Mucosa of rectum (tissue), 2 donors: ENCODE results near the gene USP3.

Experiments
- H3K27ac ChIP-seq, 2 donors: one replicate each; pipeline ENCODE4 v1.7.0; 2013; ENCODE audit warnings: inconsistent platforms in 2 of 2, low read depth in 2 of 2, low read length in 2 of 2
- H3K27me3 ChIP-seq, 2 donors: one replicate each; pipeline ENCODE4 v1.7.0; 2013; ENCODE audit warnings: low read length in 2 of 2; ENCODE audit not compliant: control insufficient read depth in 2 of 2, insufficient read depth in 2 of 2
- H3K36me3 ChIP-seq, 2 donors: one replicate each; pipeline ENCODE4 v1.7.0; 2013; ENCODE audit warnings: low read length in 2 of 2; ENCODE audit not compliant: control insufficient read depth in 2 of 2, insufficient read depth in 2 of 2
- H3K4me1 ChIP-seq, 2 donors: one replicate each; pipeline ENCODE4 v1.7.0; 2013; ENCODE audit warnings: low read length in 2 of 2, mild to moderate bottlenecking in 1 of 2; ENCODE audit not compliant: control insufficient read depth in 2 of 2, insufficient read depth in 2 of 2
- H3K4me3 ChIP-seq, 2 donors: one replicate each; pipeline ENCODE4 v1.7.0; 2013; ENCODE audit warnings: low read length in 2 of 2
- H3K9ac ChIP-seq, 2 donors: one replicate each; pipeline ENCODE4 v1.7.0; 2013; ENCODE audit warnings: low read length in 2 of 2, low read depth in 1 of 2, mild to moderate bottlenecking in 1 of 2
- H3K9me3 ChIP-seq, 2 donors: one replicate each; pipeline ENCODE4 v1.7.0; 2013; ENCODE audit warnings: low read length in 2 of 2; ENCODE audit not compliant: control insufficient read depth in 2 of 2
- donor health status: healthy.
- donor health status: Normal muscosa, but diverticular disease.

USP3 gene

DNA sequence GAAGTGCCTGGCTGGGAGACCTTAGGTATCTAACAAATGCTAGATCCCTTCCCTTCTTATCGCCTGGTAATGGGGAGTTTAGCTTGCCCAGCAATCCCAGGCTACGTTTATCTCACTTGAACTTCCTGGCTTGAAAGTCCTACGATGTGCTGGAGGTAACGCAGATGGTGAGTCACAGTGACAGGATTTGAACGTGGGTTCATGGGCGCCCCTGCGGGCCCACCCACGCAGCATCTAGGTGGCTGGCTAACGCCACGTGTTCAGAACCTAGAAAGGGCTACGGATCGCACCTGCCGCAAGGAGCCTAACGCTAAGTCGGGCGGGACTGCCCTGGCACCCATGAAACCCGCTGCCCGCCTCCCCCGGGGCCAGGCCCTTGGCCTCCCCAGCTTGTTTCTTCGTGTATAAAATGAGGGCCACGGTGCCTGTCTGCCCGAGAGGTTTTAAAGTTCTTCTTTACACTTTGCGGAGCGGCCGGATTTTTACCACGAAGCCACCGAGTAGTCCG, 600 bp upstream of the USP3 start:
- H3K4me3 ChIP-seq: peak overlapping the region; percentile 62 to 92
- no peaks in the 10 kb centered on the region for H3K9me3 ChIP-seq
- peaks cover 49 to 54% of the 10 kb centered on the region in 2 donors for H3K4me1 ChIP-seq
- peak overlapping the region; percentile 95 to 100 for H3K27ac ChIP-seq
- peak overlapping the region; percentile 86 to 99 for H3K9ac ChIP-seq
- H3K36me3 ChIP-seq: no peaks in the 10 kb centered on the region
- no peaks in the 10 kb centered on the region for H3K27me3 ChIP-seq

- peak overlapping the region; percentile 97 for H3K27ac ChIP-seq
- H3K36me3 ChIP-seq: no peaks in the 10 kb centered on the region
- peak overlapping the region; percentile 92 to 94 for H3K4me3 ChIP-seq
- no peaks in the 10 kb centered on the region for H3K9me3 ChIP-seq
- no peaks in the 10 kb centered on the region for H3K27me3 ChIP-seq
- peak overlapping the region; percentile 87 to 93 for H3K9ac ChIP-seq
- peaks cover 55% of the 10 kb centered on the region in 2 donors for H3K4me1 ChIP-seq
Measured at GRCh38 chr15:63504979-63505841, 817 bp downstream of the USP3 start.

DNA sequence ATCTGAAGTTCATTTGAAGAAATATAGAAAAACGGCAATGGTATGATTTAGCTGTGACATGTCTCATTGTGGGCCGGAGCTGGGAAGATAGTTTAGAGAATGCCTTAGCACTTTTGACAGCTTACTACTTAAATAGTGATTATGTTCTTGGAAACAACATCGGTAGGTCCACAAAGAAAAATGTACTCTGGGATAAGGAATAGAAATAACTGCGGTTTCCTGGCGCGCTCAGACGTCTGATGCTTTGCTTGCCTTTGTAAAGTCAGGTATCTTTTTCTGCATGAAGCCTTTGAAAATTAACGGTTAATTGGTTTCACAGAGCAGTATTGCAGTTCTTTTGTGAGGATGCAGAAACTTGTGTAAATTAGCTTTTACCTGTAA, 1.4 kb downstream of the USP3 start:
- Histone ChIP-seq H3K27ac (peak overlapping the region; percentile 97), H3K36me3 (no peaks in the 10 kb centered on the region), H3K4me1 (peaks cover 49 to 54% of the 10 kb centered on the region in 2 donors), H3K9ac (peak overlapping the region; percentile 87 to 93), H3K4me3 (peak overlapping the region; percentile 92 to 94), H3K9me3 (no peaks in the 10 kb centered on the region), H3K27me3 (no peaks in the 10 kb centered on the region)

- H3K27ac ChIP-seq: peak overlapping the region; percentile 5 to 29
- peak overlapping the region; percentile 92 to 94 for H3K4me3 ChIP-seq
- peak overlapping the region in 1 of 2 donors; percentile 87 for H3K9ac ChIP-seq
- H3K9me3 ChIP-seq: no peaks in the 10 kb centered on the region
- H3K4me1 ChIP-seq: peaks cover 41 to 47% of the 10 kb centered on the region in 2 donors
- no peaks in the 10 kb centered on the region for H3K36me3 ChIP-seq
- no peaks in the 10 kb centered on the region for H3K27me3 ChIP-seq
Measured at GRCh38 chr15:63506537-63507035, 2.2 kb downstream of the USP3 start.

- H3K4me1 ChIP-seq: peaks cover 26 to 34% of the 10 kb centered on the region in 2 donors
Measured at GRCh38 chr15:63507878-63508818, 3.8 kb downstream of the USP3 start.

DNA sequence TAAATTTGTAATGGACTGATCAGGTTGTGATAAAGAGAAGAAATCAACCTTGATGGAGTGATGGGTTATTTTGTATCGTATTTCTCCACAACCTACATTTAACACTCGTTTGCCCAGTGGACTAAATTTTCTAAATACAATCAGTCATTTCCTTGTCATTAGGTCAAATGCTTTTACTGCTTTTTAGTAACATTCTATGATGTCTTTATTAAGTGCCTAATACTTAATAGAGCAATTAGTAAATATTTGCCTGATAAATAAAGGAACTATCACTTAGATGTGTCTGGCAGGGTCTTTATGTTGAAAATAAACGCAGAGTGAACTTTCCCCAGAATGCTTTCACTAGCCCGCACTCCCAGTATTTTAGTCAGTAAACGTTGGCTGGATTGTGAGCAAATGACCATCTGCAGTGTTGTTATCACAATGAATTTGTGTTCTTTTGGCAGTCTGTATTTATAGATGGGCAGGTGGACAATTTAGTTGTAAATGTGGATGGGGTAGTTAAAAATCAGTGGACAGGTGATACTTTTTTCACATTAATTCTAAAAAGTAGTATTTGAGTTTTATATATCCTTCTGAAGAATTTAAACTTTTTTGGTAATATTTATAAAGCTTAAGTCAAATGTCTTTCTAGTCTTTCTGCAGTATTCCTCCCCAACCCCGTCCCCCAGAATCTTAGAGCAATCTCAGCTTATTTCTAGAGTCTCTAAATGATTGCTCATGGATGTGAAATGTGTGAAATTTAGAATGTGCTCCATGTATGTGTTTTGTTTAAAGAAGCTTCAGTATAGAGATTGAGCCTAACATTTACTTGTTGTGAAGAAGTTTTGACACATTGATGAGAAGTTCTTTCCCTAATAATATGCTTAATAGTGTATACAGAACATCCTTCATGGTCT, 4.9 kb downstream of the USP3 start:
- Histone ChIP-seq H3K9ac (no peak overlapping the region), H3K27me3 (no peaks in the 10 kb centered on the region), H3K4me3 (peak overlapping the region in 1 of 2 donors; percentile 23), H3K4me1 (peaks cover 22 to 36% of the 10 kb centered on the region in 2 donors), H3K27ac (no peak overlapping the region), H3K36me3 (no peaks in the 10 kb centered on the region), H3K9me3 (no peaks in the 10 kb centered on the region)

More at GRCh38 chr15:63507878-63508818, 3.8 kb downstream of the USP3 start:
- Histone ChIP-seq H3K9ac (no peak overlapping the region), H3K9me3 (no peaks in the 10 kb centered on the region), H3K36me3 (no peaks in the 10 kb centered on the region), H3K27me3 (no peaks in the 10 kb centered on the region), H3K4me3 (no peak overlapping the region), H3K27ac (no peak overlapping the region)

GRCh38 chr15:63509955-63510940, 5.9 kb downstream of the USP3 start:
- no peak overlapping the region for H3K27ac ChIP-seq
- peaks cover 32 to 42% of the 10 kb centered on the region in 2 donors for H3K4me1 ChIP-seq
- no peaks in the 10 kb centered on the region for H3K9me3 ChIP-seq
- H3K27me3 ChIP-seq: no peaks in the 10 kb centered on the region
- H3K36me3 ChIP-seq: no peaks in the 10 kb centered on the region
- H3K4me3 ChIP-seq: peak overlapping the region in 1 of 2 donors; percentile 23
- no peak overlapping the region for H3K9ac ChIP-seq

GRCh38 chr15:63512148-63512547, 7.8 kb downstream of the USP3 start:
- H3K9me3 ChIP-seq: no peaks in the 10 kb centered on the region
- peaks cover 21 to 34% of the 10 kb centered on the region in 2 donors for H3K4me1 ChIP-seq
- H3K36me3 ChIP-seq: no peaks in the 10 kb centered on the region
- no peak overlapping the region for H3K27ac ChIP-seq
- H3K9ac ChIP-seq: no peak overlapping the region
- no peaks in the 10 kb centered on the region for H3K27me3 ChIP-seq
- no peak overlapping the region for H3K4me3 ChIP-seq
